ENCODE data around the gene CCR6.

GRCh38 chr6:167087857-167088354 is 35.0 kb upstream of the CCR6 start:
- TF ChIP-seq USF2 (IDR thresholded peaks at IDR 0.05), result no peak
- no peak for TF ChIP-seq CTCF (IDR thresholded peaks at IDR 0.05)
- no peak for TF ChIP-seq REST (IDR thresholded peaks at IDR 0.05)
- no peak for TF ChIP-seq RARB (CRISPR knock-in tag; IDR thresholded peaks at IDR 0.05)
- TF ChIP-seq RCOR1 (IDR thresholded peaks at IDR 0.05; ENCODE audit: low read depth, low read length), result no peak
- no peak for TF ChIP-seq POLR2A (IDR thresholded peaks at IDR 0.05; ENCODE audit: low read length)
- TF ChIP-seq JUNB (IDR thresholded peaks at IDR 0.05), result no peak
- TF ChIP-seq PBX3 (IDR thresholded peaks at IDR 0.05), result no peak
- no peak for TF ChIP-seq CBX2 (IDR thresholded peaks at IDR 0.05; ENCODE audit: borderline replicate concordance, low read depth)
- TF ChIP-seq CHD4 (IDR thresholded peaks at IDR 0.05; ENCODE audit: borderline replicate concordance), result no peak
- no peak for TF ChIP-seq ELK1 (IDR thresholded peaks at IDR 0.05; ENCODE audit: low read depth, low read length)
- no peak for TF ChIP-seq PHF8 (IDR thresholded peaks at IDR 0.05; ENCODE audit: borderline replicate concordance, low read depth)
